Stimulated activated CD8-positive, alpha-beta memory T cell treated with anti-CD3 and anti-CD28 coated beads, Interleukin-4, amount 100 ng/mL, for 24 hours (primary cell): ENCODE results near the gene C1orf116.

ENCODE experiments used
- DNase-seq: peaks from one replicate; pipeline ENCODE4 v3.0.0-alpha.2; 2020; ENCODE audit warnings: low read depth

The C1orf116 gene

DNA sequence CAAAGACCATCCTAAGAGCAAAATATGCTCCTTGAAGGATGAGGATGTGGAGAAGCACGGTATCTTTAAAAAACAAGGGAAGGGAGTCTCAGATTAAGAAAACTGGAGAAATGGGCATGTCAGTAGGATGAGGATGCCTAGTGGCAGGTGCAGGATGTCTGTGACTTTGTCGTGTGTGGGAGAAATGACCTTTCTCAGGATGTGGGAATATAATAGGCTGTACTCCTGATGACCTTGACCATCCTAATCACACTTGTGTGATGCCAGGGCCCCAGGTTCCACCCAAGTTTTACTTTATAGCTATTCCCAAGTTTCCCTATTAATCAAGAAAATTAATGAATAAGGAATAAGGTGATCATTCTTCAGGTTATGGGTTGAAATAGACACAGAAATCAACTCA is 12.9 kb downstream of the C1orf116 start:
- DNase-seq, result no peak

DNA sequence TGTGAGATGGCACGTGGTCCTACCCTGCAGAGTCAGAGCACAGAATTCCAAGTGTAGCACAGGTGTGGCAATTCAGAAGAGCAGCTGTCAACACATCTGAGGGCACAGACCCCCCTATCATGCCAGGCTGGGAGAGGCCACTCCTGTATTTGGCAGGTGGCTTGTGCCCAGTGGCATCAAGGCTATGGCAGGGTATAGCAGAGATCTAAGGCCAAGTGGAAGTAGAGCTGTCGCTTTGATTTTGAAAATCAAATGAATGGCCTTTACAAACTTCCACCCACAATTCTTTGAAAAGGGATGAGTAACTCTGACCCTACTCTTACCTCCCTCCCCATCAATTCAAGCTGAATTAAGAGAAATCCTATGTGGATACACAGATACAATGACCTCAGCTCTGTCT is 13.4 kb downstream of the C1orf116 start:
- DNase-seq, result no peak

DNA sequence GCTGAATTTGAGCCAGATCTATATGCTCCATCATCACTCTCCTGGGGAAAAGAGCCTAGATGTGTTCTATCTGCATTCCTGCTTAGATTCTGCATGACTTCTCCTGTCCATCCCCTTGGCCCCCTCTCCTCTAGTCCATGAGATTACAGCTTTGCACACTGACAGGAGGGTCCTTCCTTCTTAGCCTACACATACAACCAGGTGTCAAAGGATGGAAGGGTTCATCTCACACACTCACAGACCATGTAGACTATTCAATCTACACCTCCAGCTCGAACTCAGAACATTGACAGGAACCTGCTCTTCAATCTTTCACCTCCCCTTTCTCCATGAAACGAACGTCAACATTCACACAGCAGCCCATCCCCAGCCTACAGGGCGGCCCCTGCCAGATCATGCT is 13.8 kb downstream of the C1orf116 start:
- no peak for DNase-seq

DNA sequence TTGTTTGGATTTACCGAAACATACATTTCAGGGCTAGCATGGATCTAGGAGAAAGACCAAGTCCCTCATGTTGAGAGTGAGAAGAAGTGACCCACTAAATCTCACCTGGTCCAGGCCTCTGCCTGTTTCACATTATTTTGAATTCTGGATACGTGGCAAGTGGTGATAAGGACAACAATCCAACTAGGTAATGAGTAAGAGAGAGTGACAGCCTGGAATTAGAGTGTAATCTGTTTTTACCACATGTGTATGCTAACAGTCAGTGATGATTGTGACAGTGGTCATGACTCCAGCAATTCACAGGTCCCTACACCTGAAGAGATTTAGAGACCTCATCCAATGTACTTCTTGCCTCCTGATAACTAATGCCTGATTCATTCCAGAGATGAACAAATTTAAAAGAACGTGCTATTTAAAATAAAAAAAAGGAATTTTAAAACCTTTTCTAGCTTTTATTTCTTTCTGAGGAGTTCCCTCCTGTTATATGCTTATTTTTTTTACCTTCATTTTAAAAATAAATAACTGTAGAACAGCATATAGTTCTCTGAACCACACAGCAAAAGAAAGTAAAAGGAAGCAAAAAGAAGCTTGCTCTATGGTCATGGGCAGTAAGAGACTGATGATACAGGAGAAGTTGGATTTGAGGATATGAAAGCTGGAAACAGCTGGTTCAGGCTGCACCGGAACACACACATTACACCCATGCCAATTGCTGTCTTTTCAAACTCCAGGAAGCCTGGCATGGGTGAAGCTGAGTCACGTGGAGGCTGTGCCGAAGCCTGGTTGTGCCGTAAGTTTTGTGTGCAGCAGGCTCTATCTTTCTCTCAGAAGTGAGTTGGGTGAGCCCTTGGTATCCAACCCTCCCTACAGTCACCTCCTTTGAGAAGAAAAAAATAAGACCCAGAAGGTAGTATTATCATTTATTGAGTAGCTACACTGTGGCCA is 14.7 kb downstream of the C1orf116 start:
- no peak for DNase-seq

DNA sequence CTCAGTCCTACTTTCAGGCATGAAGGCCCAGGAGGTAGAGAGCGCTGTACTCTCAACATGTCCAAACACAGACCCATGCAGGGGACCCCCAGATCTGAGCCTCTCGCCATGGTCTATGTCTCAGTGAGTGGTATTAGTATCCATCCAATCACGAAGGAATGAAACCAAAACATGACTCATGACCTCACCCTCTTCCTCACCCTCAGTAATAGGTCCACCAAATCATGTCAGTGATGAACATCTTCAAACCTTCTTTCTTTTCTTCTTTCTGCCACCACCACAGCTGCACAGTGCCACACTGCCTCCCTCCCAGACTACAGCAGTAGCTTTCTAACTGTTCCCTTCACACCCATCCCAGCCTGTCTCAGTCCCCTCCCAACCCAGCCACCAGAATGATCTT is 16.8 kb downstream of the C1orf116 start:
- no peak for DNase-seq

DNA sequence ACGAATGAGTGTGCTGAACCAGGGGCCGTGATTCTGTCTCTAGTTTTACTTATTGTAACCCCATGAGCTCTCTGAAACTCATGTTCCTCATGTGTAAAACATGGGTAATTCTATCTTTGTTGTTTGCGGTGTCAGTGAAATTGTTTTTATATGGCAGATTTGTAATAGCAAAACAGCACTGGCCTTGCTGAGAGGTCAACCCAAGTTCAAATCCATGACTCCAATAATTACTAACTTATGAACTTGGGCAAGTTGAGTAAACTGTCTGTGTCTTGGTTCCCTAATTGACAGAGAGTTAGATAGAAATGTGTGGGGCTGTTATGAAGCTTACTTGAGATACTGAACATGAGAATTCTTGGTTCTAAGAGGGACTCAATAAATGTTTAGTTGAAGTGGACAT is 17.8 kb downstream of the C1orf116 start:
- no peak for DNase-seq

DNA sequence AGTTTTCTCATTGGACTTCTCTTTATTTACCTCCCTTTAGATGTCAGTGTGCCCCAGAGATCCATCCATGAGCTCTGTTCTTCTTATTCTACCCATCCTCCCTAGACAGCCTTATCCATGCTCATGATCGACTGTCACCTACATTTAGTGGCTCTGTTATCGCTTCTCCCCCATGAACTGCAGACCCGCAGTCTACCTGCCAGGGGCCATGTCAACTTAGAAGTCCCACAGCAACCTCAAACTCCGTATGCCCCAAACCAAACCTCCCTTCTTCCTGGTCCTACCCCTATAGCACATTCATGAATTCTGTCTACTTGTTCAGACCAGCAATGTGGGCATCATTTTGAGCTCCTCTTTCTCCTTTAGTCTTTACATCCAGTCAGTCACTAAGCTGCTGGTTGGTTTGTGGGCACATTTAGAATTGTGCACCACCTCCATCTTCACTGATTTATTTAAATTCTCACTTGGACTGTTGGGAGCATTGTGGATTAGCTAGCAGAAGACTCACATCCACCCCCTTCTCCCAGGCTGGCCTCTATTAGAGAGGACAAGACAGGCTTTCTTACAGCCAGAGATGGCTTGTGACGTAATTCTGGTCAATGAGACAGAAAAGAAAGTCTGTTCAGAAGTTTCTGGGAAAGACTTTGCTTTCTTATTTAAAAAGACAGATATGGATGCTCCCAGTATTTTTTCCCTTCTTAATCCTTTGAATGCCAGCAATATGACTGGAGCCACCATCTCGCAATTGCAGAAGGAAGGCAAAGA is 19.1 kb downstream of the C1orf116 start:
- no peak for DNase-seq

DNA sequence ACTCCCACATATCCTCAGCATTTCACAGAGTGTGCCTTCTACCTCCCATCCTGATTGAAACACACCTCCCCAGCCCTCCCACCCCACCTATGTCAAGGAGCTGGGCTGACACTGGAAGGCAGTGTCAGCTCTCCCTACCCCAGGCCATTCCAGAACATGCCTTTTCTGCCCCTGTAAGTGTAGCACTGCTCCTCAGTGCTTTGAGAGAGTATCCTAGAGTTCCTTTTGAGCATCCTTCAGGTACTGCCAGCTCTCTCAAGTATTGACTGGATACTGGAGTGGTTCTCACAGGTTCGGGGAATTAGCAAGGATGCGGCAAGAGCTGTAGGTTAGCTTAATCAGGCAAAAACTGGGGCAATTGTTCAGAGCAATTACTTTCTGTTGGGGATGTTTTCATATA is 21.8 kb downstream of the C1orf116 start:
- no peak for DNase-seq

DNA sequence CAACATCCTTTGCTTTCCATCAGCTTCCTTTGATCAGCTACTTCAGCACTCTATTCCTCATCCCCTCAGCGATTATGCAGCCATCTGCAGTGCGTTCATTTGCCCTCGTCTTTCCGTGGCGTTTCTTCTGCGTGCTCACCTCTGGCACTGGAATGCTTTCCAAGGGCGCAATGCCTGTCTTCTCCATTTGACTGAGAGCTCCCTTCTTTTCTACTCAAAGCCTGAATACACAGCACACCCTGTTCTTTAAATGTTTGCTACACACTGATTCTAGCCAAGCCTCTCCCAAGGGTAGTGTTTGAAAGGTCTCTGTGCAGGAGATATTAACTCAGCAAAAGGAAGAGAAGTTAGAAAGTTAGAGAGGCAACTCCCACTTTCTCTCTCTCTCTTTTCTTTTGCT is 22.6 kb downstream of the C1orf116 start:
- no peak for DNase-seq

DNA sequence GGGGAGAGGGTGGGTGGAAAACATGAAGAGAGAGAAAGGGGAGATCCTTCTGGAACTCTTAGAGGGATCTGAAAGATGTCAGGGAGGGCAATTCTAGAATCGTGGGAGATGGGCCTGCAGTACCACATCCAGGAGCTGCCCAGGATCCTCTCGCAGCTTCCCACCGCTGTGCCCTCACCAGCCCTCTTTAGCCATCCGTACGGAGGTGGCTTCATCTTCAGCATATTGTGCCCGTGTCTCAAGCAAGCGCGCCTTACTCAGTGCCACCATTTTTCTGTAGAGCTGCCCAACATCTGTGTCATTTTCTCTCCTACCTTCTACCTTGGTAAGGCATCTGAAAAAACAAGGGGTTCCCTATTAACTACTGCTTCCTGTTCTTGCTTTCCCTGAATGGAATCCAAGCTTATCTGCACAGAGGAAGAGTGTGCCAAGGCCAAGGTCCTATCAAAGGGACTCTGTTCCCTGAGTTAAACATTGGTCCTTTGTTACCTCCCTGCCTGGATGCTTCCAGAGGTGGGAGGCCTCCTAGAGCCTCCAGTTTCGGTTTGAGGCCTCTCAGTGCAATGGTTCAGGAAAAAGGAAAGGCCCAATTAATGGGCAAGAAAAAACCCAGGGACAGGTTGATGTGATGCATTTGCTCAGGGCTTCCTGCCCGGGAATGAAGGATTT is 23.2 kb downstream of the C1orf116 start:
- no peak for DNase-seq

DNA sequence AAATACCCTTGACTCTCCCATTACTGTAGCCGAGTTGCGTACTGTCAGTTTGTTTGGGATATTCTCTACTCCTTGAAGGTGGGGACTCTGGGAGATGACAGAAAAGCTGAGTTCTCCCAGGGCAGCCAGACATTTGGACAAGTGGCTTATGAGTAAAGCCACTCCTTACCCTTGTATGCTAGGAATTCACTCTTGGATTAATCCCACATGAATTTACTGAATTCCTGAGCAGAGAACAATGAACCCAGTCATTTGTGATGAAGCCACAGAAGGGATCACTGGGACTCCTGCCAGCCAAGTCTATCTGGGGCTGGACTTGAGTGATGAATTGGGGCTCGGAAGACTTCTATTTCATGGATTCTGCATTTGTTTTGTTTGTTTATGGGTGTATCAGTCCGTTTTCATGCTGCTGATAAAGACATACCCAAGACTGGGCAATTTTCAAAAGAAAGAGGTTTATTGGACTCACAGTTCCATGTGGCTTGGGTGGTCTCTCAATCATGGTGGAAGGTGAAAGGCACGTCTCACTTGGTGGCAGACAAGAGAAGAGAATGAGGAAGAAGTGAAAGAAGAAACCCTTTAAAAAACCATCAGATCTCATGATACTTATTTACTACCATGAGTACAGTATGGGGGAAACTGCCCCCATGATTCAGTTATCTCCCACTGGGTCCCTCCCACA is 25.1 kb downstream of the C1orf116 start:
- DNase-seq, result no peak

DNA sequence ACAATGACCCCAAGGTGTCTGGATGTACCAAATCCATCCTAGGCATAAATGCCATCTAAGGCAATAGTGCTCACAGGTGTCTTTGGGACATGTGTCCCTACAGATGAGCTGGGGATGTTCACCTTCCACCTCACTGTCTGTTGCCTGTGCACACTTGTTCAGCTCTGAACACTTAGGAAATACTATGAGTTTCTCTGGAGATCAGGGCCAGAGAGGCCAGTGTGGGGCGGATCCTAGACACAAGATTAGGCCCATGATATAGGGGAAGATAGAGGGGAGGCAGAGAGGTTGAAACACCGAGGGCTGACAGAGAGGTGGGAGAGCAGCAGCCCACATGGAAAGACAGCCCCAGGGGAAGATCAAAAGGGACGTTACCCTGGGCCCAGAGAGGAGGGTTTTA is 25.6 kb downstream of the C1orf116 start:
- DNase-seq, result no peak

DNA sequence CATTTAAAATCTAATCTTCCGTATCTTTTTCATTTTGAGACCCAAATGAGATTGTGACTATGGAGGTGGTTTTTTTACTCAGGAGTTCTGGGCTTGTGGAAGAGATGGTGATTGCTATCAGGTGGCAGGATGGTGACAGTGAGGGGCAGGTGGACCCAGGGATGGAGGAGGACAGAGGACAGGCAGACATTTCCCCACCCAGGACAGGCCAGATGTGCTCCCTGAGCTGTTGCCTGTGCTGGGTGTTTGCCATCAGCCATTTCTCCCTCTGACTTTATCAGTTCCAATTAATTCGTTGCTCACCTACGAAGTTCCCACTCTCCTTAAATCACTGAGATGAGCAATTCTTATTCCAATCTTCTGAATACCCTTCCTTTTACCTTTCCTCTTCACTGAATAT is 26.5 kb downstream of the C1orf116 start:
- DNase-seq, result no peak

DNA sequence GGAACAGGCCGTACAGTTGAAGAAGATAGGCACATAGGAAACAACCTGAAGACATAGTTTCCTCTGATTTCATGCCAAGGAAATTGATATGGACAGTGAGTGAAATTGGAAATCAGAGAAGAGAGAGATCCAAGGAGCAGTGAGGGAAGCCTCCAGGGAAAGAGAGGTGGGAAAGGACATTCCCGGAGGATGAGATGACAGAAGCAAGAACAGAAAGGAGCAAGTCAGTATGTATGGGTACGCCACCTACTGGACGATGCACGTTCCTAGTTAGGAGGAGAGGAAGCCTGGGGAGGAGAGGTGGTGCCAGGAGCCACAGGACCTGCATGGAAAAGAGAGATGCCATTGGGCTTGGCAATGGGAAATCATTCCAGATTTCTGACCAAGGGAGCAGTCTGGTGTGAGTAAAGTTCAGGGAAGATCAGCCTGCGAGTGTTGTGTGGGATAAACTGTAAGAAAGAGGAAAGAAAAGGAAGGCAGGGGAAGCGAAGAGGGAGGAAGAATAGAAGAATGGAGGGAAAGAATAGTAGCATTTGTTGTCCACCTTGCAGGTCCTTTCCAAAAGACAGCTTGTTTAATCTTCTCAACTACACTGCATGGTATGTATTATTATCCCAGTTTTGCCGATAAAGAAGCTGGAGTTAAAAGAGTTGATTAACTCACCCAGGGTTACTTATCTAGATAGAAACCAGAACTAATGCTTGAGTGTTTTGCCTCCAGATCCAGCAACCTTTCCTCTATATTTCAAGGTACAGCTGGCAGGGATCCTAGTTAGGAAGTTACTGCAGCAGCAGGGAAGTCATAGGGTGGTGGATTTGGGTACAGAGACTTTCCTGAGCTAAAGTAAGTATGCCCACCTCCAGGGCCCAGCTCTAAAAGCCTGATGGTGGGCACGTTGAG is 27.4 kb downstream of the C1orf116 start:
- no peak for DNase-seq

DNA sequence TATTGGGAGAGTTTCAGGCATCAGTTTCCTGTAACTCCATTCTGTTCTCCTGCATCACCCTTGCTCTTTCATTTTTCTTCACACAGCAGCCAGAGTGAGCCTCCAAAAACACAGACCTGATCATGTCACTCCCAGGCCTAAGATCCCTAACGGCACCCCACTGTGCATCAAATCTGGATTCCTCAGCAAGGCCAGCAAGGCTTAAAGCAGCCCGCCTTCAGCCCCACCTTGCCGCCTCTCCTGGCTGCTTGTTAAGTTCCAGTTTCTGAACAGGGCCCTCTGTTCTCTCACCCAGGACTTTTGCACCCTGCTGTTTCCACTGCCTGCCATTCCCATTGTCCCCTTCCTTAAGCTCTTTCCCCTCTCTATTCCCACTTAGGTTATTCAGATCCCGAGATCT is 29.3 kb downstream of the C1orf116 start:
- DNase-seq, result no peak

DNA sequence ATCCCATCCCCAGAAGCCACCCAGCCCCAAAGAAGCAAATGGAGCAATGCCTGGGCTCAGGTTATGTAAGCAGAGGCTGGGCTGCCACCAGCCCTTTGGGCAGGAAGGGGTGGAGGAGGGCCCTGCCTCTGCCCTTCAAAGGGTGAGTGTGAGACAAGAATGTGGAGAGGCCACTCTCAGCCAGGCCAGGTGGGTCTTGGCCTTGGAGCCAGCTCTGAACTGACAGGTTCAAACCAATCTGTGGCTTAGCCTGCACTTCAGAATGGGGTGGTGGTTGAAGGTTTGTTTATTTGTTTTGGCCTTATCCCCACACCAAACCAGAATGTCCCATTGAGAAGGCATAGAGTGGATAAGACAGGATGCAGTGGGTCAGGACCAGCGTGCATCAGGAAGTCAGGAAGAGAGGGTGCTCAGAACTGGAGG is 29.8 kb downstream of the C1orf116 start:
- DNase-seq, result no peak

DNA sequence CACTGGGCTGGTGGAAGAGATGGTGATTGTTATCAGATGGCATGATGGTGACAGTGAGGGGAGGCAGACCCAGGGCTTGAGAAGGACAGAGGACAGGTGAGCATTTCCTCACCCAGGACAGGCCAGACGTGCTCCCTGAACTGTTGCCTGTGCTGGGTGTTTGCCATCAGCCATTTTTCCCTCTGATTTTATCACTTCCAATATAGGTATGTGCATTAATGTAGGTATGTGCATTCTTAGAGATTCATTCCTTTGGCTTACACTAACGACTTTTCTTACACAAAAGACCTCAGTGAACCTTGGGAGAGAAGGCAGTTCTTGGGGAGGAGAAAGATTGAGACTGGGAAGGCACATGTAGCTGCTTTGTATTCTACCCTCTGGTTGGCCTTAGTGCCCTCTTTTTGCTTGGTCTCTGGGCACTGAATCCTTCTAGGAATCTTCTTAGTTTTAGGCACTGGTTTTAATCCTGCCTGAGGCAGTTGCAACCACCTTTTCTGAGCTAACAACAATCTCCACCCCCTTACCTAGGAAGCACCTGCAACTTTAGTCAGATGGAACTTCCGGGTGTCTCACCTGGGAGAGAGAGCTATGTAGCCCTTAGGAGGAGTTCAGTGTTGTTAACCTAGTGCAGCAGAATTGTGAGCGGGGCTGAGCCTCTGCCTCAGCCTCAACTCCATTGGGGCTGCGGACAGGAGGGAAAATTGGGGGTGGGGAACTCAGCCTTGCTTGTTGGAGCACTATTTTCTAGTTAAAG is 30.9 kb downstream of the C1orf116 start:
- DNase-seq, result no peak

DNA sequence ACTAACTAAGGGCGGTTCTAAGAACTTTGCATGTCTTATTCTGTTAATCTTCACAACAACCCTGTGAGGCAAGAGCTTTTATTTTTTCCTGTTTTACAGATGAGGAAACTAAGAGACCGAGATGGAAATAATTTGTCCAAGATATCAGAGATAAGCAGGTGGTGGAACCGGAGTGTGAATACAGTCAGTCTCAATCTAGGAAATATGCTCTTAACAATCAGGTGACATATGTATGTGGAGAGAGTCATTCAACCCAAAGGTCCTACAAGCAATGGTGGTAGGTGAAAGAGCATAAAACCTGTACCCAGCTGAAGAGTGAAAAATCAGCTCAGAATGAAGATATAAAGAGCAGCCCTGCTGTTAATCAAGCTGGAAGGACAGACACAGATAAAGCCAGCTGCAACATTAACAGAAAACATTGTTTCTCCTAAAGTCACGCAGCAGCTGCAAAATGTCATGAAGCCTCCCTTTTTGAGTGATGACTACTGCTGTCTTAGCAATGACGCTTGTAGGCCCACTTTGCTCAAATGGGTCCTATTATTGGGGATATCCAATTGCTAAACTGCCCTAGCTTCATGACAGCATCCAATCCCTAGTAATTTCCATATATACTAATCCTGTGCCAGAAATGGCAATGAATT is 31.8 kb downstream of the C1orf116 start:
- DNase-seq, result no peak

DNA sequence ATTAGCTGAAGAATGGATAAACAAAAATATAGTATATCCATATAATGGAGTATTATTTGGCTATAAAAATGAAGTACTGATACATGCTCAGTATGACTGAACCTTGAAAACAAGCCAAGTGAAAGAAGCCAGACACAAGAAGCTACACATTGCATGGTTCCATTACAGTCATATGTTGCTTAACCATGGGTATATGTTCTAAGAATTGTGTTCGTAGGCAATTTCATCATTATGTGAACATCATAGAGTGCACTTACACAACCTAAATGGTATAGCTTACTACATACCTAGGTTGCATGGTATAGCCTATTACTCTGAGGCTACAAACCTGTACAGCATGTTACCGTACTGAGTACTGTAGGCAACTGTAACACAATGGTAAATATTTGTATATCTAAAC is 33.7 kb downstream of the C1orf116 start:
- DNase-seq, result no peak

DNA sequence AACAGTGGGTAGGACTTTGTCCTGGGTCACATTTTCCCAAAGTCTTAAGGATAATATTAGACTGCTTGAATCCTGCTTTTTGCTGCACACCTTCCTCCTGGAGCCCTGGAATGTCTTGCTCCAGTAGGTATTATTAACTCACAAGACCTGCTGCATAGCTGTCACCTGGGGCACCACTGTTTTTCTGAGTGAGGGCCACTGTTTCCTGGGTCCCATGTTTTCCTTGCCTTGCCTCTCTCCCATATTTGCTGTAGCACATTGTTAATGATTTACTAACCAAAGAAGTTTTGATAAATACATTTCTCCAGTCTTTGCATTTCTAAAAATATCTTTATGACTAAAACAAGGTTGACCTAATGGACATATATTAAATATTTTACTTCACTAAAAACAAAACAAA is 39.8 kb downstream of the C1orf116 start:
- no peak for DNase-seq
